HG03108 (cell line): ENCODE data around the gene PGM1.

Experiments used
- ATAC-seq: cut with Tn5 transposase; IDR thresholded peaks from one replicate; pipeline ENCODE4 v1.9.1; 2021; ENCODE audit warnings: moderate library complexity; ENCODE audit not compliant: unreplicated experiment

The PGM1 gene

GRCh38 chr1:63630666-63631065 lies 37.5 kb downstream of the PGM1 start:
- ATAC-seq = no peak

GRCh38 chr1:63632110-63632509 lies 38.9 kb downstream of the PGM1 start:
- no peak for ATAC-seq

- ATAC-seq = no peak
These were observed 40.1 kb downstream of the PGM1 start for GRCh38 chr1:63633281-63633680.

GRCh38 chr1:63634471-63634870 lies 41.3 kb downstream of the PGM1 start:
- ATAC-seq = no peak

GRCh38 chr1:63635681-63636080 lies 42.5 kb downstream of the PGM1 start:
- ATAC-seq = no peak

GRCh38 chr1:63636192-63637105 lies 43.2 kb downstream of the PGM1 start:
- no peak for ATAC-seq

- ATAC-seq = no peak
These were observed 45.3 kb downstream of the PGM1 start for GRCh38 chr1:63638471-63638870.

GRCh38 chr1:63638875-63639274 lies 45.7 kb downstream of the PGM1 start:
- ATAC-seq = no peak

- ATAC-seq = no peak
These were observed 47.7 kb downstream of the PGM1 start for GRCh38 chr1:63640633-63641567.

- no peak for ATAC-seq
These were observed 48.4 kb downstream of the PGM1 start for GRCh38 chr1:63641615-63642014.

GRCh38 chr1:63642901-63643300 lies 49.7 kb downstream of the PGM1 start:
- ATAC-seq = no peak

GRCh38 chr1:63643517-63643916 lies 50.3 kb downstream of the PGM1 start:
- ATAC-seq = no peak

GRCh38 chr1:63643926-63644325 lies 50.7 kb downstream of the PGM1 start:
- ATAC-seq = no peak

- no peak for ATAC-seq
These were observed 52.1 kb downstream of the PGM1 start for GRCh38 chr1:63645317-63645716.

GRCh38 chr1:63648689-63649088 lies 55.5 kb downstream of the PGM1 start:
- no peak for ATAC-seq

- no peak for ATAC-seq
These were observed 58.0 kb downstream of the PGM1 start for GRCh38 chr1:63651161-63651701.

- ATAC-seq = no peak
These were observed 60.8 kb downstream of the PGM1 start for GRCh38 chr1:63653976-63654375.

GRCh38 chr1:63659448-63659847 lies 66.2 kb downstream of the PGM1 start:
- ATAC-seq = no peak

- no peak for ATAC-seq
These were observed 69.0 kb downstream of the PGM1 start for GRCh38 chr1:63662056-63662836.

GRCh38 chr1:63662841-63663240 lies 69.6 kb downstream of the PGM1 start:
- no peak for ATAC-seq

GRCh38 chr1:63663301-63663700 lies 70.1 kb downstream of the PGM1 start:
- ATAC-seq = no peak
